Glutamatergic neuron (in vitro differentiated cells): ENCODE measurements around the gene PLSCR4. TPM values are rescaled to one million over a fixed set of nuclear protein-coding genes. Genes with fewer than 3 reads are reported as not detected.

Experiments used
- DNase-seq: peaks from one replicate; pipeline ENCODE4 v3.0.0; 2022
- H3K27ac Mint-ChIP-seq: one replicate; pipeline ENCODE4 v1.8.0; 2020; ENCODE audit warnings: mild to moderate bottlenecking, mixed read lengths, inconsistent platforms; ENCODE audit not compliant: unreplicated experiment
- H3K27me3 Mint-ChIP-seq: one replicate; pipeline ENCODE4 v1.8.0; 2020; ENCODE audit warnings: mild to moderate bottlenecking, moderate library complexity, mixed read lengths, inconsistent platforms; ENCODE audit not compliant: unreplicated experiment
- H3K36me3 Mint-ChIP-seq: one replicate; pipeline ENCODE4 v1.8.0; 2020; ENCODE audit warnings: mild to moderate bottlenecking, mixed read lengths, inconsistent platforms; ENCODE audit not compliant: unreplicated experiment
- H3K4me1 Mint-ChIP-seq: one replicate; pipeline ENCODE4 v1.8.0; 2020; ENCODE audit warnings: mild to moderate bottlenecking, low read depth, mixed read lengths, inconsistent platforms; ENCODE audit not compliant: unreplicated experiment
- H3K4me3 Mint-ChIP-seq: one replicate; pipeline ENCODE4 v1.8.0; 2020; ENCODE audit warnings: mild to moderate bottlenecking, mixed read lengths, inconsistent platforms; ENCODE audit not compliant: unreplicated experiment
- H3K9me3 Mint-ChIP-seq: one replicate; pipeline ENCODE4 v1.8.0; 2020; ENCODE audit warnings: mild to moderate bottlenecking, moderate library complexity, mixed read lengths, inconsistent platforms; ENCODE audit not compliant: unreplicated experiment
- CTCF ChIP-seq: fragments of 200-600 bp; sonication (generic); IDR thresholded peaks from one replicate; pipeline ENCODE4 v1.5.0; 2021; ENCODE audit not compliant: partially characterized antibody, unreplicated experiment
- total RNA-seq: library from RNA; stranded (reverse); fragmentation: NEBNext Ultra II Directional; extraction: Animal tissue kit (Norgen Biotek cat#: 25700); gene quantifications from one replicate; pipeline ENCODE4 v1.2.1, GENCODE V29; 2021; ENCODE audit not compliant: unreplicated experiment

Gene PLSCR4
- total RNA-seq, 1 donor from 2014 or later: not detected

GRCh38 chr3:146279013-146279412 is 28.1 kb upstream of the PLSCR4 start:
- H3K4me3 Mint-ChIP-seq: no peak overlapping the region
- no peaks in the 10 kb centered on the region for H3K27me3 Mint-ChIP-seq
- DNase-seq: no peak
- H3K9me3 Mint-ChIP-seq: no peaks in the 10 kb centered on the region
- H3K36me3 Mint-ChIP-seq: no peaks in the 10 kb centered on the region
- no peaks in the 10 kb centered on the region for H3K4me1 Mint-ChIP-seq
- no peak for TF ChIP-seq CTCF
- H3K27ac Mint-ChIP-seq: no peak overlapping the region

GRCh38 chr3:146277953-146278631 is 27.2 kb upstream of the PLSCR4 start:
- DNase-seq: no peak
- H3K4me1 Mint-ChIP-seq: no peaks in the 10 kb centered on the region
- H3K27me3 Mint-ChIP-seq: no peaks in the 10 kb centered on the region
- no peak overlapping the region for H3K27ac Mint-ChIP-seq
- no peaks in the 10 kb centered on the region for H3K9me3 Mint-ChIP-seq
- H3K4me3 Mint-ChIP-seq: no peak overlapping the region
- no peak for TF ChIP-seq CTCF
- no peaks in the 10 kb centered on the region for H3K36me3 Mint-ChIP-seq

- TF ChIP-seq CTCF: no peak
- Mint-ChIP-seq H3K4me1 (no peaks in the 10 kb centered on the region), H3K36me3 (no peaks in the 10 kb centered on the region), H3K4me3 (no peak overlapping the region), H3K9me3 (no peaks in the 10 kb centered on the region), H3K27me3 (no peaks in the 10 kb centered on the region), H3K27ac (no peak overlapping the region)
- DNase-seq: no peak
Observed at GRCh38 chr3:146275476-146275875, 24.6 kb upstream of the PLSCR4 start.

- H3K4me3 Mint-ChIP-seq: no peak overlapping the region
- TF ChIP-seq CTCF: no peak
- no peak overlapping the region for H3K27ac Mint-ChIP-seq
- H3K27me3 Mint-ChIP-seq: no peaks in the 10 kb centered on the region
- no peaks in the 10 kb centered on the region for H3K36me3 Mint-ChIP-seq
- no peaks in the 10 kb centered on the region for H3K4me1 Mint-ChIP-seq
- no peak for DNase-seq
- no peaks in the 10 kb centered on the region for H3K9me3 Mint-ChIP-seq
Observed at GRCh38 chr3:146274833-146275232, 23.9 kb upstream of the PLSCR4 start.

- Mint-ChIP-seq H3K4me3 (no peak overlapping the region), H3K36me3 (no peaks in the 10 kb centered on the region), H3K4me1 (no peaks in the 10 kb centered on the region), H3K9me3 (no peaks in the 10 kb centered on the region), H3K27me3 (no peaks in the 10 kb centered on the region), H3K27ac (no peak overlapping the region)
- DNase-seq: no peak
- TF ChIP-seq CTCF: no peak
Observed at GRCh38 chr3:146273721-146274407, 23.0 kb upstream of the PLSCR4 start.
